ENCODE data around the gene DSTYK. TPM values are rescaled to one million over a fixed set of nuclear protein-coding genes. Genes with fewer than 3 reads are reported as not detected.
A peak's percentile ranks its signal among the peaks of the same experiment; 100 is the strongest.

The DSTYK gene
- total RNA-seq, 1 donor from 2014 or later = 12.6 TPM

DNA sequence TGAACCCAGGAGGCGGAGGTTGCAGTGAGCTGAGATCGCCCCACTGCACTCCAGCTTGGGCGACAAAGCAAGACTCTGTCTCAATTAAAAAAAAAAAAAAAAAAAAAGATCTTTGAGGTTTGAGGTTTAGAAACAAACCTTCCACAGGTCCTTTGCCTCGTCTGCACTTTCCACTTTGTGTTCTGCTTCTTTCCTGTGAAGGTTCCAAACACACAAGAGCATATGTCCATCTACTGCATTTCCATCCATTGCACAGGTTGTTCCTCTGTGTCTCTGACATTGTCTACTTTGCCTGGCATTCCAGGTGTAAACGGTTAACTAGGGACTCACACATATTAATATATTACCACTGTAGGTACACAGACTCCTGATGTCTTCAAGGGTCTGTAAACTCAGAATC is 40.1 kb downstream of the DSTYK start:
- TF ChIP-seq, protein P1, sequence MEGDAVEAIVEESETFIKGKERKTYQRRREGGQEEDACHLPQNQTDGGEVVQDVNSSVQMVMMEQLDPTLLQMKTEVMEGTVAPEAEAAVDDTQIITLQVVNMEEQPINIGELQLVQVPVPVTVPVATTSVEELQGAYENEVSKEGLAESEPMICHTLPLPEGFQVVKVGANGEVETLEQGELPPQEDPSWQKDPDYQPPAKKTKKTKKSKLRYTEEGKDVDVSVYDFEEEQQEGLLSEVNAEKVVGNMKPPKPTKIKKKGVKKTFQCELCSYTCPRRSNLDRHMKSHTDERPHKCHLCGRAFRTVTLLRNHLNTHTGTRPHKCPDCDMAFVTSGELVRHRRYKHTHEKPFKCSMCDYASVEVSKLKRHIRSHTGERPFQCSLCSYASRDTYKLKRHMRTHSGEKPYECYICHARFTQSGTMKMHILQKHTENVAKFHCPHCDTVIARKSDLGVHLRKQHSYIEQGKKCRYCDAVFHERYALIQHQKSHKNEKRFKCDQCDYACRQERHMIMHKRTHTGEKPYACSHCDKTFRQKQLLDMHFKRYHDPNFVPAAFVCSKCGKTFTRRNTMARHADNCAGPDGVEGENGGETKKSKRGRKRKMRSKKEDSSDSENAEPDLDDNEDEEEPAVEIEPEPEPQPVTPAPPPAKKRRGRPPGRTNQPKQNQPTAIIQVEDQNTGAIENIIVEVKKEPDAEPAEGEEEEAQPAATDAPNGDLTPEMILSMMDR (IDR thresholded peaks at IDR 0.05) = no peak
- H3K9me3 Mint-ChIP-seq (ENCODE audit: low read depth) = no peaks in the 10 kb centered on the region
- no peak for DNase-seq (ENCODE audit: low spot score)
- H3K27me3 Mint-ChIP-seq (ENCODE audit: low read depth) = no peaks in the 10 kb centered on the region
- H3K27ac Mint-ChIP-seq (ENCODE audit: unreplicated experiment) = peak overlapping the region; percentile 1
- no peak overlapping the region for H3K4me3 Mint-ChIP-seq (ENCODE audit: unreplicated experiment)
- H3K36me3 Mint-ChIP-seq (ENCODE audit: low read depth) = peaks cover 14% of the 10 kb centered on the region
- peaks cover 27% of the 10 kb centered on the region for H3K4me1 Mint-ChIP-seq (ENCODE audit: low read depth)

DNA sequence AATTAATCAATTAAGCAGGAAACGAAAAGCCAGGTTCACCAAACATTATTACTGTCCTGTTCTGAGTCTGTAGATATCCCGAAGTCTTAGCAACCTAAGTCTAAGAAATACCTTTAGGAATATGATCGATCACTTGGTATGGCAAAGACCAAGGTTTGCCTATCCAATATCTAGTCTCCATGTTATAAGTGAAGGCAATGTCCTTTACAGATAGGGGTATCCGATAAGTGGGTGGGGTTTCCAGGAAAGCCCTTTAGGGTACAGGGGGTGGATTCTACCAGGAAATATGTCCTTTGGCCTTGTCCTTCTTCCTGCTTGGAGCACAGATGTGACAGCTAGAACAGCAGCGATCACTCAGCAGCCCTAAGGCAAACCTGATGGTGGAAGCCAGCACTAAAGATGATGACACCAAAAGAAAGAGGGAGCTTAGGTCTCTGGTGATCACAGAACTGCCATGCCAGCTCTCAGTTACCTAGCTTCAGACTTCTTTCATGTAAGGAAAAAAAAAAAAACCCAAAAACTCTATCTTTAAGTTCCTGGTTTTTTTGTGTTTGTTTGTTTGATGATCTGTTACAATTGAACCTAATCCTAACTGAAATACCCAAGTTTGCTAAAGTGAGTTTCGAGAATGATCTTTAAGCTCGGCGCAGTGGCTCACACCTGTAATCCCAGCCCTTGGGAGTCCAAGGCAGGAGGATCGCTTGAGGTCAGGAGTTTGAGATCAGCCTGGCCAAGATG is 40.8 kb downstream of the DSTYK start:
- H3K4me3 Mint-ChIP-seq (ENCODE audit: unreplicated experiment) = no peak overlapping the region
- peaks cover 14% of the 10 kb centered on the region for H3K36me3 Mint-ChIP-seq (ENCODE audit: low read depth)
- H3K4me1 Mint-ChIP-seq (ENCODE audit: low read depth) = peaks cover 22% of the 10 kb centered on the region
- TF ChIP-seq, protein P1 (IDR thresholded peaks at IDR 0.05) = no peak
- no peaks in the 10 kb centered on the region for H3K27me3 Mint-ChIP-seq (ENCODE audit: low read depth)
- DNase-seq (ENCODE audit: low spot score) = no peak
- no peak overlapping the region for H3K27ac Mint-ChIP-seq (ENCODE audit: unreplicated experiment)
- no peaks in the 10 kb centered on the region for H3K9me3 Mint-ChIP-seq (ENCODE audit: low read depth)

DNA sequence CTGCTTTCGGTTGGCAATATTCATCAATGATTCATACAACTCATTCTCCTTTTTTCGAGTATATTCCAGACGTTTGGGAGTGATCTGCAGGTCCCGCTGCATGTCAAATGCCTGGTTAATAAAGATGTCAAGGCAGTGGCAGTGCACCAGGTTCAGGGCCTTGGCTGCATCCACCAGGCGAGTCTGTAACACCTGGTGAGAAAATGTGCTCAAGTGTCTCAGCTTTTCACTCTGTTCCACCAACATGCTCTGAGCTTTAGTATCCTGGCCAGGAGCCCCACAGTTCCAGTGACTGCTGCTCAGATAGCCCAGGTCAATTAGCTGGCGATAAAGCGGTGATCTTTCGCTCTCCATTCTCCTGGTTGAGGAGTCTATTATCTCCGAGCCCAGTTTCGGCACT is 42.3 kb downstream of the DSTYK start:
- no peaks in the 10 kb centered on the region for H3K27me3 Mint-ChIP-seq (ENCODE audit: low read depth)
- no peak overlapping the region for H3K27ac Mint-ChIP-seq (ENCODE audit: unreplicated experiment)
- peaks cover 15% of the 10 kb centered on the region for H3K4me1 Mint-ChIP-seq (ENCODE audit: low read depth)
- H3K36me3 Mint-ChIP-seq (ENCODE audit: low read depth) = peaks cover 16% of the 10 kb centered on the region
- no peak for DNase-seq (ENCODE audit: low spot score)
- no peaks in the 10 kb centered on the region for H3K9me3 Mint-ChIP-seq (ENCODE audit: low read depth)
- TF ChIP-seq, protein P1 (IDR thresholded peaks at IDR 0.05) = no peak
- H3K4me3 Mint-ChIP-seq (ENCODE audit: unreplicated experiment) = no peak overlapping the region

DNA sequence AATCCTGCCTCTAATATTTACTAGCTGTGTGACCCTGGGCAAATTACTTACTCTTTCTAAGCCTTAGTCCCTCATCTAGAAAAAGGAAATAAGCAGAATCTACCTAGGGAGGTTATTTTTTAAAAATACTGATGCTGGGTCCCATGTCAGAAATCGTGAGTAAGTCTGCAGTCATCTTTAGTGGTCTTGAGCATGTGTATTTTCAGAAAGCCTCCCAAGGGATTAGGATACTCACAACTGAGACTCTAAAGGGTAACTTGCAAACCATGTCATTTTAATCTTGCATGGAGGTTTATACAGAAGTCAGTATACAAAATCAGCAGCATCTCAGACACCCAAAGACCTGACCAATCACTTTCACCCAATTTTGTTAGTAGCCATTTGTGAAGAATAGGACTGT is 43.2 kb downstream of the DSTYK start:
- TF ChIP-seq, protein P1 (IDR thresholded peaks at IDR 0.05) = no peak

DNA sequence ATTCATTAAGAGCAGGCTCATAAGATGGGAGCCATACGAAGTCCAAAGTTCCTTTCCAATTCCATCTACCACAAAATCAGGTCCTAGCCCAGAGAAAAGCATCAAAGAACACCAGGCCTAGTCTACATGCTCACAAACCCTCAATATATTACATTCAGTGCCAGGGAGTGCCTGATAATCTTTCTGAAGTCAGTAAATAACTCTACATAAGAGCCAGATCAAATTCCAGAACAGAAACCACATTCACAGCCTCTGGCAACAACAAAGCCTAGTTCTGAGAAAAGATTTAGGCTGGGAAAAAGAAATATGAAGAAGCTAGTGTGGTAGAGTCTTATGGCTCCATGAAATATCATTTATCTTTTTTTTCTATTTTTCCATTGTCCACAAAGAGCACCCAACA is 49.2 kb downstream of the DSTYK start:
- H3K4me3 Mint-ChIP-seq (ENCODE audit: unreplicated experiment) = no peak overlapping the region
- H3K27me3 Mint-ChIP-seq (ENCODE audit: low read depth) = no peaks in the 10 kb centered on the region
- peaks cover 17% of the 10 kb centered on the region for H3K4me1 Mint-ChIP-seq (ENCODE audit: low read depth)
- H3K9me3 Mint-ChIP-seq (ENCODE audit: low read depth) = no peaks in the 10 kb centered on the region
- TF ChIP-seq, protein P1 (IDR thresholded peaks at IDR 0.05) = no peak
- H3K36me3 Mint-ChIP-seq (ENCODE audit: low read depth) = peaks cover 34% of the 10 kb centered on the region
- peak overlapping the region; percentile 8 for H3K27ac Mint-ChIP-seq (ENCODE audit: unreplicated experiment)
- DNase-seq (ENCODE audit: low spot score) = no peak

More for the DNA sequence above, 43.2 kb downstream of the DSTYK start:
- Mint-ChIP-seq H3K36me3 (ENCODE audit: low read depth) (peaks cover 22% of the 10 kb centered on the region), H3K9me3 (ENCODE audit: low read depth) (no peaks in the 10 kb centered on the region), H3K4me3 (ENCODE audit: unreplicated experiment) (no peak overlapping the region), H3K27me3 (ENCODE audit: low read depth) (no peaks in the 10 kb centered on the region), H3K27ac (ENCODE audit: unreplicated experiment) (no peak overlapping the region), H3K4me1 (ENCODE audit: low read depth) (peaks cover 22% of the 10 kb centered on the region)
- no peak for DNase-seq (ENCODE audit: low spot score)

Measured in chondrocyte (in vitro differentiated cells).